ENCODE data around the gene APEX2. TPM values are rescaled to one million over a fixed set of nuclear protein-coding genes. Genes with fewer than 3 reads are reported as not detected.

APEX2 gene
- total and polyA plus RNA-seq, 12 donors = 3.7 to 12.5 (median 9.6) TPM

DNA sequence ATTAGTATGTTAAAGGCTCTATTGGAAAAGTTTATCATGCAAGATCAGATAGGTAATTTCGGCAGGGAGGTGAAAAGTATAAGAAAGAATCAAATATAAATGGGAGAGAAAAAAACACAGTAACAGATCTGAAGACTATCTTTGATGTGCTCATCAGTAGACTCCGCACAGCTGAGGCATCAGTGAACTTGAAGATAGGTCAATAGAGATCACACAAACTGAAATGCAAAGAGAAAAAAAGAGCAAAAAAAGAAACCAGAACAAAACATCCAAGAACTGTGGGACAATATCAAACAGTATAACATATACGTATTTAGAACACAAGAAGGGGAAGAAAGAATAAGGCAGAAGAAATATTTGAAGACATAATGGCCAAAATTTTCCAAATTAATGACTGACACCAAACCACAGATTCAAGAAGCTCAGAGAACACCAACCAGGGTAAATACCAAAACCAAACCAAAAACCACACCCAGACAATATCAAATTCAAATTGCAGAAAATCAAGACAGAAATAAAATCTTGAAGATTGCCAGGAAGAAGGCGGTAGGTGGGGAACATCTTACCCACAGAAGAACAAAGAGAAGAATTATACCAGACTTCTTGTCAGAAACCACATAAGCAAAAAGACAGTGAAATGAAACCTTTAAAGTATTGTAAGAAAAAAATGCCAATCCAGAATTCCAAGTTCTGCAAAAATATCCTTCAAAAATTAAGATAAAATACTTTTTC is 35.2 kb upstream of the APEX2 start:
- ATAC-seq (no peak), DNase-seq (no peak)
- H3K9me3 ChIP-seq = peaks cover 0 to 16% (median 0%) of the 10 kb centered on the region in 11 donors
- intact Hi-C loops (cut with DNase I) = no loop called here
- H3K27ac ChIP-seq = no peak overlapping the region
- no peak overlapping the region for H3K4me3 ChIP-seq
- H3K4me1 ChIP-seq = no peaks in the 10 kb centered on the region
- no peaks in the 10 kb centered on the region for H3K36me3 ChIP-seq
- H3K27me3 ChIP-seq = peaks cover 0 to 12% (median 0%) of the 10 kb centered on the region in 7 donors
- 81 to 85% methylated on average over 4 of the region's 4 CpGs for WGBS, 2 donors
- no peak for TF ChIP-seq CTCF (IDR thresholded peaks at IDR 0.05)

GRCh38 chrX:54977387-54977786 is 22.8 kb upstream of the APEX2 start:
- DNase-seq = no peak
- Histone ChIP-seq H3K27ac (no peak overlapping the region), H3K9me3 (peaks cover 0 to 8% (median 0%) of the 10 kb centered on the region in 11 donors), H3K36me3 (no peaks in the 10 kb centered on the region), H3K4me1 (no peaks in the 10 kb centered on the region), H3K27me3 (peaks cover 0 to 43% (median 0%) of the 10 kb centered on the region in 7 donors), H3K4me3 (no peak overlapping the region)
- TF ChIP-seq CTCF (IDR thresholded peaks at IDR 0.05) = no peak
- 63 to 76% methylated on average over 4 of the region's 4 CpGs for WGBS, 2 donors
- ATAC-seq = no peak
- intact Hi-C loops (cut with DNase I) = no loop called here

- Histone ChIP-seq H3K4me1 (no peaks in the 10 kb centered on the region), H3K9me3 (peaks cover 0 to 8% (median 0%) of the 10 kb centered on the region in 11 donors), H3K27me3 (peaks cover 0 to 43% (median 0%) of the 10 kb centered on the region in 7 donors), H3K36me3 (no peaks in the 10 kb centered on the region), H3K4me3 (no peak overlapping the region), H3K27ac (no peak overlapping the region)
- intact Hi-C loops (cut with DNase I) = no loop called here
- DNase-seq (no peak), ATAC-seq (no peak)
- no peak for TF ChIP-seq CTCF (IDR thresholded peaks at IDR 0.05)
These were observed 21.7 kb upstream of the APEX2 start for GRCh38 chrX:54978448-54978847.

- Histone ChIP-seq H3K27ac (no peak overlapping the region), H3K4me1 (no peaks in the 10 kb centered on the region), H3K27me3 (peaks cover 0 to 41% (median 0%) of the 10 kb centered on the region in 7 donors), H3K4me3 (no peak overlapping the region), H3K9me3 (peaks cover 0 to 8% (median 0%) of the 10 kb centered on the region in 11 donors), H3K36me3 (no peaks in the 10 kb centered on the region)
- intact Hi-C loops (cut with DNase I) = no loop called here
- no peak for TF ChIP-seq CTCF (IDR thresholded peaks at IDR 0.05)
- ATAC-seq (no peak), DNase-seq (no peak)
These were observed 20.7 kb upstream of the APEX2 start for GRCh38 chrX:54979432-54979831.
